Heart right ventricle (tissue), 16 donors: ENCODE measurements around the gene FA2H. TPM values are rescaled to one million over a fixed set of nuclear protein-coding genes. Genes with fewer than 3 reads are reported as not detected.
"Not testable (repeated sequence)": the region's sequence is repeated elsewhere in the genome, so short reads cannot be mapped to it uniquely, and the experiment has no call there.

Experiments used
- ATAC-seq, 8 donors: fragments of 200-7000 bp; cut with Tn5 transposase; one replicate each; pipeline ENCODE4 v1.9.1; 2020; ENCODE audit warnings: mild to moderate bottlenecking in 8 of 8, moderate library complexity in 8 of 8, moderate number of reproducible peaks in 1 of 8
- DNase-seq, 2 donors: peaks; one replicate each; pipeline ENCODE4 v3.0.0-alpha.2; 2020
- H3K27ac ChIP-seq, 10 donors: fragments of 200-600 bp; sonication (generic) in 2 of 10; one replicate each; pipeline versions ENCODE4 v1.5.0 to v1.8.0; 2020 to 2022; ENCODE audit warnings: mild to moderate bottlenecking in 3 of 10
- H3K27me3 ChIP-seq, 7 donors: fragments of 200-600 bp; one replicate each; pipeline ENCODE4 v1.8.0; 2021 to 2022; ENCODE audit warnings: mild to moderate bottlenecking in 2 of 7
- H3K36me3 ChIP-seq, 9 donors: fragments of 200-600 bp; sonication (generic) in 1 of 9; one replicate each; pipeline versions ENCODE4 v1.5.0 to v1.8.0; 2020 to 2022; ENCODE audit warnings: mild to moderate bottlenecking in 2 of 9
- H3K4me1 ChIP-seq, 9 donors: fragments of 200-600 bp; sonication (generic) in 1 of 9; one replicate each; pipeline versions ENCODE4 v1.5.0 to v1.8.0; 2020 to 2022; ENCODE audit warnings: mild to moderate bottlenecking in 4 of 9
- H3K4me3 ChIP-seq, 10 donors: fragments of 200-600 bp; sonication (generic) in 2 of 10; one replicate each; pipeline versions ENCODE4 v1.5.0 to v1.8.0; 2020 to 2022; ENCODE audit warnings: mild to moderate bottlenecking in 7 of 10, moderate library complexity in 2 of 10
- H3K9me3 ChIP-seq, 11 donors: fragments of 200-600 bp in 10 of 11; sonication (generic) in 2 of 11; one replicate each; pipeline versions ENCODE4 v1.5.0 to v1.8.0; 2013 to 2022; ENCODE audit warnings: mild to moderate bottlenecking in 2 of 11, control low read depth in 1 of 11, moderate library complexity in 1 of 11
- CTCF ChIP-seq, 9 donors: fragments of 200-600 bp; sonication (generic) in 2 of 9; IDR thresholded peaks; one replicate each; pipeline versions ENCODE4 v1.5.0 to v1.8.0; 2021 to 2022; ENCODE audit warnings: antibody characterized with exemption in 9 of 9, mild to moderate bottlenecking in 5 of 9, moderate library complexity in 1 of 9
- WGBS, 2 donors: extraction: QIAGEN DNeasy Blood & Tissue Kit; methylation state at CpG; one replicate each; pipeline ENCODE4 v1.1.7; 2013; ENCODE audit warnings: inconsistent platforms in 1 of 2; 5-methylcytosine and 5-hydroxymethylcytosine counted together
- intact Hi-C, 10 donors: fragments of 100-400 bp; cut with DNase I; formaldehyde crosslinking; loops; one replicate each; pipeline versions ENCODE4 v1.11.1 to v1.14.2; 2022
- polyA plus RNA-seq, 2 donors: library from polyadenylated mRNA; stranded (reverse); fragments of 200-250 nt; gene quantifications; one replicate each; pipeline ENCODE4 v1.2.3, GENCODE V29; 2013
- total RNA-seq, 10 donors: library from RNA; stranded (reverse); fragmentation: NEBNext Ultra II Directional in 3 of 10; extraction: Animal tissue kit (Norgen Biotek cat#: 25700) in 3 of 10; gene quantifications; one replicate each; pipeline versions ENCODE4 v1.2.1 to v1.2.4, GENCODE V29; 2021 to 2023
- donor health status: Arrhythmogenic right ventricular cardiomyopathy.
- donor health status: ischemic (EF 13 %, LVEDD 7.1; RV severe dilation, severe dysfunction).
- donor health status: healthy with polysubstance abuse.
- donor health status: DM: no; HTN: yes; CAD: no.
- donor health status: DM: no; HTN: no; CAD: no.
- donor health status: ischemic (EF 25% LVEDD 6.9; RV normal size, moderate dysfunction).
- donor health status: ischemic (EF 25% LVEDD 5.7; RV mildly dilated, moderate dysfunction).
- donor health status: healthy.
- donor health status: DM: yes; HTN: yes; CAD: no.
- donor health status: Ischemic cardiomyopathy.
- donor health status: ischemic (EF 35%, LVEDD 5.7; RV mildly dilated, moderate dysfunction).
- donor health status: nonischemic (EF 11% LVEDD 7.7; RV severe dilation, severe dysfunction).
- donor health status: DM: yes; HTN: yes; CAD: no.
- donor health status: PGD.
- donor health status: ischemic (EF 29% LVEDD 5.4; RV normal size, mild dysfunction).
- donor health status: nonischemic (EF 23%, LVEDD 6.1; RV moderate dilation, normal function).

Gene FA2H
- total and polyA plus RNA-seq, 12 donors = 0.04 to 0.41 (median 0.15) TPM; not detected in 9

GRCh38 chr16:74769586-74770190 lies 4.9 kb downstream of the FA2H start:
- no peak for TF ChIP-seq CTCF (IDR thresholded peaks at IDR 0.05)
- peaks cover 0 to 84% (median 49%) of the 10 kb centered on the region in 7 donors for H3K27me3 ChIP-seq
- ATAC-seq = no peak
- no peak overlapping the region for H3K27ac ChIP-seq
- H3K9me3 ChIP-seq = no peaks in the 10 kb centered on the region
- peaks cover 0 to 8% (median 6%) of the 10 kb centered on the region in 9 donors for H3K4me1 ChIP-seq
- H3K36me3 ChIP-seq = no peaks in the 10 kb centered on the region
- H3K4me3 ChIP-seq = no peak overlapping the region
- DNase-seq = no peak
- intact Hi-C loops = loop anchor here in 1 of 10 donors (5.0 to 10.0 kb wide), 2 partner anchors 65 to 1752 kb away; no protein-coding TSS in a partner anchor
- WGBS, 2 donors = 71 to 72% methylated on average over 10 of the region's 10 CpGs

DNA sequence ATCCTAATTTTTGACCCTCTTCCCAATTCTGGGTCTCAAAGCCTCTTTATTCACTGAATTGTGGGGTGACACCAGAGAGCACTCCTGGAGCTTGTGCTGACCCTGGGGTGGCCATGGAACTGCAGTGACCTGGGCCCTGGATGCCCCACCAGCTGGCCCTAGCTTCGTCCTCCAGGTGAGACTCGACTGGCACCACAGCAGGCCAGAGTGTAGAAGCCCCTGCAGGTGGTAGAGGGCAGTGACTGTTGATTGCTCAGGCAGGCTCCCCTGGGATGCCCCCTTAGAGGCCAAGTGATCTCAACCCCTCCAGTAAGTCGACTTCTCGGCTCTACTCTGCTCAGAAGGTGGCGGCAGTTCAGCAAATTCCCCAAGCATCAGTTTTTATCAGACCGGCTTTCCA lies 6.4 kb downstream of the FA2H start:
- TF ChIP-seq CTCF (IDR thresholded peaks at IDR 0.05) = no peak
- Histone ChIP-seq H3K27me3 (peaks cover 0 to 77% (median 39%) of the 10 kb centered on the region in 7 donors), H3K4me1 (no peaks in the 10 kb centered on the region), H3K27ac (no peak overlapping the region), H3K9me3 (no peaks in the 10 kb centered on the region), H3K4me3 (no peak overlapping the region), H3K36me3 (no peaks in the 10 kb centered on the region)
- no peak for DNase-seq
- intact Hi-C loops = loop anchor here in 1 of 10 donors (5.0 kb wide), 1 partner anchor 1751 kb away; no protein-coding TSS in a partner anchor
- 61 to 74% methylated on average over 6 of the region's 6 CpGs for WGBS, 2 donors
- no peak for ATAC-seq

DNA sequence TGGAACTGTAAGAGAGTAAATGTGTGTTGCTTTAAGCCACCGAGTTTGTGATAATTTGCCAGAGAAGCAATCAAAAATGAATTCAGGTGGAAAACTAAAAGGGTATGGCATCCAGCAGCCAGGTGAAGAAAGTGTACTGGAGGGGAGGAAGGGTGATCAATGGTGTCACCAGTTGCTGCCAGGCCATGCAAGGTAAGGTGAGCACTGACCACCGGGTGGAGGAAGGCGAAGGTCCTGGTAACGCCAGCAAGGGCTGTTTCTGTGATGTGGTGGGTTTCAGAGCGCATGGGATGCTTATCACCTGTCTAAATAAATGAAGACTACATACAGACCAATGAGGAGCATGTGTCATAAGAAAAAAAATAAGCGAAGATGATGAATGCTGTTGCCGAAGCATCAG lies 6.9 kb downstream of the FA2H start:
- no peak for TF ChIP-seq CTCF (IDR thresholded peaks at IDR 0.05)
- no peaks in the 10 kb centered on the region for H3K4me1 ChIP-seq
- DNase-seq (no peak), ATAC-seq (no peak)
- intact Hi-C loops = loop anchor here in 1 of 10 donors (5.0 kb wide), 1 partner anchor 1750 kb away; no protein-coding TSS in a partner anchor
- WGBS, 2 donors = 82 to 89% methylated on average over 7 of the region's 7 CpGs
- no peak overlapping the region for H3K4me3 ChIP-seq
- no peaks in the 10 kb centered on the region for H3K9me3 ChIP-seq
- H3K27me3 ChIP-seq = peaks cover 0 to 72% (median 40%) of the 10 kb centered on the region in 7 donors
- H3K27ac ChIP-seq = no peak overlapping the region
- no peaks in the 10 kb centered on the region for H3K36me3 ChIP-seq

GRCh38 chr16:74766729-74767128 lies 7.9 kb downstream of the FA2H start:
- Histone ChIP-seq H3K4me3 (no peak overlapping the region), H3K27me3 (peaks cover 0 to 66% (median 30%) of the 10 kb centered on the region in 7 donors), H3K36me3 (no peaks in the 10 kb centered on the region), H3K27ac (no peak overlapping the region), H3K9me3 (no peaks in the 10 kb centered on the region), H3K4me1 (no peaks in the 10 kb centered on the region)
- intact Hi-C loops = loop anchor here in 1 of 10 donors (5.0 kb wide), 1 partner anchor 1749 kb away; no protein-coding TSS in a partner anchor
- DNase-seq (no peak), ATAC-seq (no peak)
- no peak for TF ChIP-seq CTCF (IDR thresholded peaks at IDR 0.05)
- WGBS, 2 donors = 86 to 90% methylated on average over 7 of the region's 7 CpGs

DNA sequence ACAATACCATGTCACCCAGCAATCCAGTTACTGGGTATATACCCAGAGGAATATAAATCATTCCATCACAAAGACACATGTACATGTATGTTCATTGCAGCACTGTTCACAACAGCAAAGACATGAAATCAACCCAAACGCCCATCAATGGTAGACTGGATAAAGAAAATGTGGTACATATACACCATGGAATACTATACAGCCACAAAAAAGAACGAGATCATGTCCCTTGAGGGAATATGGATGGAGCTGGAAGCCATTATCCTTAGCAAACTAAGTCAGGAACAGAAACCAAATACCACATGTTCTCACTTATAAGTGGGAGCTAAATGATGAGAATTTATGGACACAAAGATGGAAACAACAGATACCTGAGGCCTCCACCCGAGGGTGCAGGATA lies 10.4 kb downstream of the FA2H start:
- peaks cover 0 to 51% (median 22%) of the 10 kb centered on the region in 7 donors for H3K27me3 ChIP-seq
- H3K4me3 ChIP-seq, DNase-seq, intact Hi-C loops, H3K4me1 ChIP-seq, H3K9me3 ChIP-seq, H3K27ac ChIP-seq, H3K36me3 ChIP-seq, ATAC-seq: not testable (repeated sequence)
- WGBS, 2 donors = 60% methylated on average over 3 of the region's 3 CpGs
